ENCODE measurements around the gene DRAM1. TPM values are rescaled to one million over a fixed set of nuclear protein-coding genes. Genes with fewer than 3 reads are reported as not detected.

DRAM1 gene
- total and polyA plus RNA-seq, 9 of the 15 experiments (the other 6 are each of a cell fraction or from before 2014, with no cell fraction given): 1.4 to 4.3 (median 2.7) TPM

- peak in 1 of 2 experiments; percentile 16; a peak in 1 of 4 replicates for TF ChIP-seq FOXA3 (CRISPR knock-in tag; conservative IDR thresholded peaks at IDR 0.05 in 1 of 2, IDR thresholded peaks at IDR 0.05 in 1 of 2)
- TF ChIP-seq HDAC2 (IDR thresholded peaks at IDR 0.05): no peak
- no peak for TF ChIP-seq ILK (tag; IDR thresholded peaks at IDR 0.05; ENCODE audit: borderline replicate concordance, low read depth)
- TF ChIP-seq CTCFL (IDR thresholded peaks at IDR 0.05; ENCODE audit: borderline replicate concordance, insufficient read depth, low read depth, low read length, poor library complexity, severe bottlenecking): no peak
- no peak for TF ChIP-seq ELK1 (CRISPR knock-in tag; IDR thresholded peaks at IDR 0.05)
- no peak for TF ChIP-seq PKNOX1 (IDR thresholded peaks at IDR 0.05)
- peak; percentile 68 for TF ChIP-seq RBM22 (IDR thresholded peaks at IDR 0.05; ENCODE audit: low read depth, low read length, poor library complexity, severe bottlenecking)
- peak; percentile 79; the same call in 1 of the 2 replicates for TF ChIP-seq TOE1 (IDR thresholded peaks at IDR 0.05; ENCODE audit: borderline replicate concordance)
- TF ChIP-seq TOE1 (CRISPR knock-in tag; IDR thresholded peaks at IDR 0.05; ENCODE audit: borderline replicate concordance, low read depth): no peak
- peak; percentile 72 for TF ChIP-seq SUPT5H (IDR thresholded peaks at IDR 0.05)
- TF ChIP-seq RBM39 (optimal IDR thresholded peaks at IDR 0.05; ENCODE audit: low read depth, low read length): no peak
- TF ChIP-seq RBM14 (IDR thresholded peaks at IDR 0.05; ENCODE audit: borderline replicate concordance, insufficient read depth, low read depth, low read length): 0 out of 2 replicates have a peak, but pooled peaks have one; percentile 55
- TF ChIP-seq ZNF707 (CRISPR knock-in tag; conservative IDR thresholded peaks at IDR 0.05): 0 out of 2 replicates have a peak, but pooled peaks have one; percentile 23
- TF ChIP-seq ELF4 (CRISPR knock-in tag; IDR thresholded peaks at IDR 0.05): no peak
- TF ChIP-seq ZNF436 (CRISPR knock-in tag; IDR thresholded peaks at IDR 0.05): peak; percentile 99
- peak; percentile 88 for TF ChIP-seq GATAD2B (IDR thresholded peaks at IDR 0.05; ENCODE audit: borderline replicate concordance)
- peak; percentile 93 for TF ChIP-seq CCNT2 (IDR thresholded peaks at IDR 0.05; ENCODE audit: borderline replicate concordance, extremely low read depth, insufficient read length, low read depth, low read length)
- no peak for TF ChIP-seq HOMEZ (CRISPR knock-in tag; IDR thresholded peaks at IDR 0.05)
- no peak for TF ChIP-seq SRSF3 (IDR thresholded peaks at IDR 0.05; ENCODE audit: insufficient read depth, low read length)
Measured at GRCh38 chr12:101876861-101877805, at the start of gene DRAM1 (continued).

Measured in K562 (cell line).